CD4-positive, alpha-beta T cell (primary cell): ENCODE measurements around the gene PAWR. TPM values are rescaled to one million over a fixed set of nuclear protein-coding genes. Genes with fewer than 3 reads are reported as not detected.

Source experiments
- ATAC-seq: fragments of 200-7000 bp; cut with Tn5 transposase; one replicate; pipeline ENCODE4 v1.10.0; 2022; ENCODE audit warnings: mild to moderate bottlenecking; ENCODE audit not compliant: poor library complexity
- CTCF ChIA-PET: fragments of 350-600 bp; sonication (Branson Sonifier 250); formaldehyde crosslinking; loops from one replicate; lab custom pipeline; 2021; ENCODE audit warnings: antibody characterized with exemption, inconsistent platforms; lab: Charles Lee
- POLR2A ChIA-PET: fragments of 350-600 bp; sonication (Branson Sonifier 250); formaldehyde crosslinking; loops from one replicate; lab custom pipeline; 2021; ENCODE audit warnings: antibody characterized with exemption, inconsistent platforms; lab: Charles Lee
- DNase-seq, 14 experiments: peaks; one replicate each; pipeline ENCODE4 v3.0.0-alpha.2; 2013 to 2020; ENCODE audit warnings: mixed read lengths in 2 of 14
- H3K27ac ChIP-seq, 2 donors: one replicate each; pipeline versions ENCODE4 v1.5.1 to v1.7.0; 2013; ENCODE audit warnings: low read length in 2 of 2, low read depth in 1 of 2, mild to moderate bottlenecking in 1 of 2
- H3K27me3 ChIP-seq, 2 experiments: 1 replicate in 1 of 2; 2 replicates in 1 of 2; pipeline versions ENCODE4 v1.6.1 to v1.7.0; 2013; ENCODE audit warnings: low read length in 2 of 2, control low read depth in 1 of 2, mild to moderate bottlenecking in 1 of 2, moderate library complexity in 1 of 2; ENCODE audit not compliant: insufficient read depth in 2 of 2, control insufficient read depth in 1 of 2
- H3K36me3 ChIP-seq: one replicate; pipeline ENCODE4 v1.6.1; 2013; ENCODE audit warnings: low read length, control low read depth; ENCODE audit not compliant: insufficient read depth
- H3K4me1 ChIP-seq: one replicate; pipeline ENCODE4 v1.6.1; 2013; ENCODE audit warnings: low read length, control low read depth; ENCODE audit not compliant: insufficient read depth
- H3K4me3 ChIP-seq: one replicate; pipeline ENCODE4 v1.5.1; 2013; ENCODE audit warnings: mild to moderate bottlenecking, low read length, moderate library complexity
- H3K9me3 ChIP-seq, 2 experiments: 1 replicate in 1 of 2; 2 replicates in 1 of 2; pipeline versions ENCODE4 v1.6.1 to v1.7.0; 2013; ENCODE audit warnings: low read length in 2 of 2, mild to moderate bottlenecking in 2 of 2, control low read depth in 1 of 2, moderate library complexity in 1 of 2; ENCODE audit not compliant: control insufficient read depth in 1 of 2, insufficient read depth in 1 of 2
- H3K27ac Mint-ChIP-seq: one replicate; pipeline ENCODE4 v1.8.0; 2020; ENCODE audit warnings: mixed read lengths
- H3K27me3 Mint-ChIP-seq: one replicate; pipeline ENCODE4 v1.8.0; 2021; ENCODE audit warnings: mixed read lengths
- H3K36me3 Mint-ChIP-seq: one replicate; pipeline ENCODE4 v1.8.0; 2021; ENCODE audit warnings: low read depth, mixed read lengths
- H3K4me1 Mint-ChIP-seq: one replicate; pipeline ENCODE4 v1.8.0; 2021; ENCODE audit warnings: low read depth, mixed read lengths
- H3K4me3 Mint-ChIP-seq: one replicate; pipeline ENCODE4 v1.8.0; 2020; ENCODE audit warnings: mild to moderate bottlenecking, mixed read lengths
- H3K9me3 Mint-ChIP-seq: one replicate; pipeline ENCODE4 v1.8.0; 2020; ENCODE audit warnings: mixed read lengths
- intact Hi-C, 2 experiments: fragments of 100-400 bp; cut with DNase I in 1 of 2; cut with micrococcal nuclease in 1 of 2; formaldehyde crosslinking; loops; one replicate each; pipeline versions ENCODE4 v1.15.1 to v1.9.0; 2023 to 2025; cut with DNase I, micrococcal nuclease
- total RNA-seq, 174 experiments: library from RNA in 2 of 174; stranded (reverse) in 2 of 174; gene quantifications; one replicate each; pipeline ENCODE4 v1.2.3 and lab custom pipeline; 2021 to 2026
- TF ChIP-seq, protein P1 (sequence below): fragments of 200-600 bp; IDR thresholded peaks from one replicate; pipeline ENCODE4 v1.8.0; 2022; ENCODE audit warnings: antibody characterized with exemption, mild to moderate bottlenecking

The PAWR gene
- total RNA-seq, 2 experiments from 2014 or later: 1.6 to 3.2 TPM

DNA sequence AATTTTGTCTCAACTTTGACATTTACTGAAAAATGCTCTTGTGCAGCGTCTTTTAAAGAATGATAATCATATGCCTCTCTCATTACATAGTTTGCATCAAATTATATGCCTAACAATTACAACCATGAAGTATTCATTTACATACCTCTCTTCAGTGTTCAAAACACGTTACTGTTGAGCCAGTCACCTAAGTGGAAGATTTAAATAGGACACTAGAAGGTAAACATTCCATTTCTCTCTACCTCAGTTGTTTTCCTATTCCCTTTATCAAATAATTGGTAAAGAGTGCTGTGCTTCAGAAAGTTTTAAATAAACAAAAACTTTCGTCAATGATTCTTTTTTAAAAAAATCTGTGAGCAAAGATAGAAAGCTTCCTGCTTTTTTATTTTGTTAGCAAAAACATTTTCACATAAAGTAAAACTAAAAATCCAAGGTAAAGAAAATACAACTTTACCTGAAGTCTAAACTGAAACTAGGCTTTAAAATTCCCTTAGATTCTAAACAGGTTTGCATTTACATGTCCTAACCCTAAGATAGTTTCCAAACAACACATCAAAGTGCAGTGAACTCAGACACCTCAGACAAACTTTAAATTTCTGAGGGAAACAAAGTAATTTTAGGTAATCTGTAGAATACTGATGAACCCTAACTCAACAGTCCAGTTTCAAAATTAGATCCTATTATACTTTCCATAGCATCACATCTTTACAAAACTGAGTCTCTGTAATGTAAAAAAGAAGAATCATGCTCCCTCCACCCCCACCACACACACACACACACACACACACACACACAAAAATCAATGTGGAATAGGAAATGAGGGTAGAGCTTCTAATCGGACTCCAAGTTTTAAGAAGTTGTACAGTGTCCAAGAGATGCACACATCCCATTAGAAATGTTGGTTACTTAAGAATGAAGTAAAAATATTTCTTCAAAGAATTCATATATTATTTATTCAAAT lies 46.2 kb downstream of the PAWR start:
- TF ChIP-seq, protein P1, sequence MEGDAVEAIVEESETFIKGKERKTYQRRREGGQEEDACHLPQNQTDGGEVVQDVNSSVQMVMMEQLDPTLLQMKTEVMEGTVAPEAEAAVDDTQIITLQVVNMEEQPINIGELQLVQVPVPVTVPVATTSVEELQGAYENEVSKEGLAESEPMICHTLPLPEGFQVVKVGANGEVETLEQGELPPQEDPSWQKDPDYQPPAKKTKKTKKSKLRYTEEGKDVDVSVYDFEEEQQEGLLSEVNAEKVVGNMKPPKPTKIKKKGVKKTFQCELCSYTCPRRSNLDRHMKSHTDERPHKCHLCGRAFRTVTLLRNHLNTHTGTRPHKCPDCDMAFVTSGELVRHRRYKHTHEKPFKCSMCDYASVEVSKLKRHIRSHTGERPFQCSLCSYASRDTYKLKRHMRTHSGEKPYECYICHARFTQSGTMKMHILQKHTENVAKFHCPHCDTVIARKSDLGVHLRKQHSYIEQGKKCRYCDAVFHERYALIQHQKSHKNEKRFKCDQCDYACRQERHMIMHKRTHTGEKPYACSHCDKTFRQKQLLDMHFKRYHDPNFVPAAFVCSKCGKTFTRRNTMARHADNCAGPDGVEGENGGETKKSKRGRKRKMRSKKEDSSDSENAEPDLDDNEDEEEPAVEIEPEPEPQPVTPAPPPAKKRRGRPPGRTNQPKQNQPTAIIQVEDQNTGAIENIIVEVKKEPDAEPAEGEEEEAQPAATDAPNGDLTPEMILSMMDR: no peak
- Mint-ChIP-seq H3K27me3 (no peaks in the 10 kb centered on the region), H3K36me3 (no peaks in the 10 kb centered on the region), H3K27ac (no peak overlapping the region), H3K9me3 (no peaks in the 10 kb centered on the region), H3K4me3 (no peak overlapping the region), H3K4me1 (no peaks in the 10 kb centered on the region)
- H3K4me1 ChIP-seq: no peaks in the 10 kb centered on the region
- H3K27ac ChIP-seq: no peak overlapping the region
- ChIA-PET CTCF (no interaction called here), POLR2A (no interaction called here)
- intact Hi-C loops: no loop called here
- ATAC-seq (no peak), DNase-seq (no peak)
- no peaks in the 10 kb centered on the region for H3K36me3 ChIP-seq
- no peak overlapping the region for H3K4me3 ChIP-seq
- H3K9me3 ChIP-seq: no peaks in the 10 kb centered on the region
- no peaks in the 10 kb centered on the region for H3K27me3 ChIP-seq

DNA sequence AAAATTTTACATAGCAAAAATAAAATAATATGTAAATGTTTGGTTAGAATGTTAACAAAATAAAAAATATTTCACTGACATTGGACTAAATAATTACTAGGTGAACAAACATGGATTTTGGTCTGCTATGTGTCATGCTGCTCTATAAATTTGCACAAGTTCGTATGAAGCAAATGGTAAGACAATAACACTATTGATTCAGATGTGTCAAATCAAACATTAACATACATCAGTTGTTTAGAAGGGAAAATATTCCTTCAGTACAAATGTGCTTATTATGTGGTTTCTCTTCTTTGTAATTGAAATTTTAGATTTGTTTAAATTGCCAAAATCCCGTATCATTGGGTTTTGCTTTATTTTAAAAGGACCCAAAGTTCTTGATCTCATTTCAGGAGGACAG lies 46.9 kb downstream of the PAWR start:
- CTCF ChIA-PET: no interaction called here
- Histone ChIP-seq H3K4me1 (no peaks in the 10 kb centered on the region), H3K36me3 (no peaks in the 10 kb centered on the region), H3K4me3 (no peak overlapping the region), H3K27me3 (no peaks in the 10 kb centered on the region), H3K27ac (no peak overlapping the region), H3K9me3 (no peaks in the 10 kb centered on the region)
- ATAC-seq (no peak), DNase-seq (no peak)
- TF ChIP-seq, protein P1: no peak
- Mint-ChIP-seq H3K27ac (no peak overlapping the region), H3K9me3 (no peaks in the 10 kb centered on the region), H3K27me3 (no peaks in the 10 kb centered on the region), H3K4me3 (no peak overlapping the region), H3K36me3 (no peaks in the 10 kb centered on the region), H3K4me1 (no peaks in the 10 kb centered on the region)
- intact Hi-C loops: no loop called here
- POLR2A ChIA-PET: no interaction called here

DNA sequence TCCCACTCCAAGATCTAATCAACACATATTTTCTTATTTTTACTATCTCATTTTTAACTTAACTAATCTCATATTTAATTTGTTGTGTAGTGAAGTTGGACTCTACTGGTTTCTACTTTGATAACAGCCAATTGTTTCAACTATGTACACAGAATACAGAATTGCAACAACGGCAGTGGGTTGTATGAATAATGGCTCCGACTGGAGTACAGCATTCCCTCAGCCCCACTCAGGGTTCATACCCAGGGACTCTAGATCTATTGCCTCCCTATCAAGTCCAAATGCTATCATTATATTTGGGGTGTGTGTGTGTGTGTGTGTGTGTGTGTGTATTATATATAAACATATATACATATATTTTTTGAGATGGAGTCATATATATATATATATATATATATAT lies 52.3 kb downstream of the PAWR start:
- POLR2A ChIA-PET: no interaction called here
- Histone ChIP-seq H3K27me3 (no peaks in the 10 kb centered on the region), H3K4me3 (no peak overlapping the region), H3K27ac (no peak overlapping the region), H3K9me3 (no peaks in the 10 kb centered on the region), H3K36me3 (no peaks in the 10 kb centered on the region), H3K4me1 (no peaks in the 10 kb centered on the region)
- H3K4me1 Mint-ChIP-seq: no peaks in the 10 kb centered on the region
- DNase-seq (no peak), ATAC-seq (no peak)
- TF ChIP-seq, protein P1: no peak
- intact Hi-C loops: no loop called here
- no peak overlapping the region for H3K27ac Mint-ChIP-seq
- H3K36me3 Mint-ChIP-seq: no peaks in the 10 kb centered on the region
- H3K9me3 Mint-ChIP-seq: no peaks in the 10 kb centered on the region
- H3K4me3 Mint-ChIP-seq: no peak overlapping the region
- H3K27me3 Mint-ChIP-seq: no peaks in the 10 kb centered on the region
- CTCF ChIA-PET: no interaction called here
